Right lobe of liver (tissue), 6 donors: Measurements from ENCODE around the gene VSX2. TPM values are rescaled to one million over a fixed set of nuclear protein-coding genes. Genes with fewer than 3 reads are reported as not detected.

Experiments
- ATAC-seq, 4 donors: fragments of 200-7000 bp; cut with Tn5 transposase; one replicate each; pipeline ENCODE4 v1.9.1; 2020; ENCODE audit warnings: mild to moderate bottlenecking in 4 of 4, moderate library complexity in 4 of 4
- DNase-seq, 3 donors: peaks; one replicate each; pipeline ENCODE4 v3.0.0-alpha.2; 2020
- H3K27ac ChIP-seq, 3 donors: fragments of 200-600 bp; one replicate each; pipeline ENCODE4 v1.8.0; 2022
- H3K27me3 ChIP-seq, 2 donors: fragments of 200-600 bp; one replicate each; pipeline ENCODE4 v1.8.0; 2022
- H3K36me3 ChIP-seq, 4 donors: fragments of 200-600 bp; sonication (generic) in 1 of 4; one replicate each; pipeline versions ENCODE4 v1.5.1 to v1.8.0; 2017 to 2022; ENCODE audit warnings: control low read depth in 1 of 4
- H3K4me1 ChIP-seq, 4 donors: fragments of 200-600 bp; sonication (generic) in 1 of 4; one replicate each; pipeline versions ENCODE4 v1.5.1 to v1.8.0; 2017 to 2022; ENCODE audit warnings: control low read depth in 1 of 4
- H3K4me3 ChIP-seq, 3 donors: fragments of 200-600 bp; one replicate each; pipeline ENCODE4 v1.8.0; 2022
- H3K9me3 ChIP-seq, 4 donors: fragments of 200-600 bp; sonication (generic) in 1 of 4; one replicate each; pipeline versions ENCODE4 v1.5.1 to v1.8.0; 2017 to 2022; ENCODE audit warnings: control low read depth in 1 of 4
- POLR2A ChIP-seq: fragments of 450-650 bp; IDR thresholded peaks from one replicate; pipeline ENCODE4 v1.6.1; 2017; ENCODE audit warnings: antibody characterized with exemption, mild to moderate bottlenecking
- WGBS: methylation state at CpG from one replicate; pipeline ENCODE4 v1.1.6; 2018; ENCODE audit warnings: low coverage, low lambda C conversion rate; ENCODE audit not compliant: insufficient coverage; ENCODE audit errors: missing lambda C conversion rate; 5-methylcytosine and 5-hydroxymethylcytosine counted together
- intact Hi-C, 2 donors: fragments of 100-400 bp; cut with DNase I; formaldehyde crosslinking; loops; one replicate each; pipeline versions ENCODE4 v1.11.2 to v1.14.1; 2022
- total RNA-seq, 6 experiments: library from RNA; depleted of rRNA in 2 of 6; stranded (reverse); fragments of >200 nt in 2 of 6; fragmentation: NEBNext Ultra II Directional in 3 of 6; extraction: Animal tissue kit (Norgen Biotek cat#: 25700) in 3 of 6; gene quantifications; one replicate each; pipeline versions ENCODE4 v1.1.0 to v1.2.4, GENCODE V29; 2016 to 2023
- TF ChIP-seq, protein P1 (sequence below), 4 donors: fragments of 200-600 bp in 3 of 4; fragments of 450-650 bp in 1 of 4; IDR thresholded peaks; one replicate each; pipeline versions ENCODE4 v1.5.1 to v1.8.0; 2016 to 2022; ENCODE audit warnings: antibody characterized with exemption in 4 of 4, mild to moderate bottlenecking in 2 of 4
- donor health status: DM: no; HTN: yes; CAD: no.
- donor health status: DM: no; HTN: no; CAD: no.
- donor health status: DM: no; HTN: no; CAD: no.
- donor health status: DM: no; HTN: yes; CAD: no.
- donor health status: DM: no; HTN: yes; CAD: no.

VSX2 gene
- total RNA-seq, 6 experiments from 2014 or later = not detected

DNA sequence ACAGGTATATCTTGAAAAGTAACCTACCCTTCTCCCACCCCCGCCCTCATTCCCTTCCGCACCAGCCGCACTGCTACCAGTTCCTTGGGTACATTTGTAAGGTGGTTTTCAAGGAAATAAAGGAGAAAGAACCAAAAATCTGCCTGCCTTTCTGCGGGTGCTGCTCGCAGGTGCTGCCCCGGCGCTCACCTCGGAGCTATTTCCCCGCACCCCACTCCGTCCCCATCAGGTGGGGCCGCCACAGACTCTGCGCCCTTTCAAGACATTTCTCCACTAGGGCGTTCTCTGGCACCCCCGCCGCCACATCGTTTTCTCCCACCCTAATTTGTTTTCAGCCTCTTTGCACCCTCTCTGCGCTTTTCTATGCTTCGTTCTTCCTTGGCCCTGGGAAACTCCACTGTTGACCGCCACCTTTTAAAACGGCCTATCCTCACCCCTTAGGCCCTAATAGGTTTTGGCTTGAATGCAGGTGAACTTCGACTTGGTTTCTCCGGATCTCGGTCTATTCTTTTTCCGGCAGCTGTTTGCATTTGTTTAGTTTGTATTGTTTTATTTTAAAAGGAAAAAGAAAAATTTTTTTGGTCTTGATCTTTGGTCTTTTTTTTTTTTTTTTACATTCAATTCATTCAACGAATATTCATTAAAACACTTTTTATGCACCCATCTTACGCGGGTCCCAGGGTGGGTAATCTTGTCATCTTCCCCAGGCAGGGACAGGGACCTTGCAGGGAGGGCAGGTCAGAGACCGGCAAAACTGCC is 3.0 kb downstream of the VSX2 start:
- H3K4me3 ChIP-seq = no peak overlapping the region
- no peaks in the 10 kb centered on the region for H3K36me3 ChIP-seq
- no peak overlapping the region for H3K27ac ChIP-seq
- no peaks in the 10 kb centered on the region for H3K9me3 ChIP-seq
- ATAC-seq = no peak
- intact Hi-C loops = no loop called here
- H3K27me3 ChIP-seq = peaks cover 23 to 30% of the 10 kb centered on the region in 2 donors
- DNase-seq = no peak
- TF ChIP-seq, protein P1, sequence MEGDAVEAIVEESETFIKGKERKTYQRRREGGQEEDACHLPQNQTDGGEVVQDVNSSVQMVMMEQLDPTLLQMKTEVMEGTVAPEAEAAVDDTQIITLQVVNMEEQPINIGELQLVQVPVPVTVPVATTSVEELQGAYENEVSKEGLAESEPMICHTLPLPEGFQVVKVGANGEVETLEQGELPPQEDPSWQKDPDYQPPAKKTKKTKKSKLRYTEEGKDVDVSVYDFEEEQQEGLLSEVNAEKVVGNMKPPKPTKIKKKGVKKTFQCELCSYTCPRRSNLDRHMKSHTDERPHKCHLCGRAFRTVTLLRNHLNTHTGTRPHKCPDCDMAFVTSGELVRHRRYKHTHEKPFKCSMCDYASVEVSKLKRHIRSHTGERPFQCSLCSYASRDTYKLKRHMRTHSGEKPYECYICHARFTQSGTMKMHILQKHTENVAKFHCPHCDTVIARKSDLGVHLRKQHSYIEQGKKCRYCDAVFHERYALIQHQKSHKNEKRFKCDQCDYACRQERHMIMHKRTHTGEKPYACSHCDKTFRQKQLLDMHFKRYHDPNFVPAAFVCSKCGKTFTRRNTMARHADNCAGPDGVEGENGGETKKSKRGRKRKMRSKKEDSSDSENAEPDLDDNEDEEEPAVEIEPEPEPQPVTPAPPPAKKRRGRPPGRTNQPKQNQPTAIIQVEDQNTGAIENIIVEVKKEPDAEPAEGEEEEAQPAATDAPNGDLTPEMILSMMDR (IDR thresholded peaks at IDR 0.05) = no peak
- H3K4me1 ChIP-seq = peaks cover 0 to 23% (median 9%) of the 10 kb centered on the region in 4 donors
- 8% methylated on average over 28 of the region's 28 CpGs for WGBS

DNA sequence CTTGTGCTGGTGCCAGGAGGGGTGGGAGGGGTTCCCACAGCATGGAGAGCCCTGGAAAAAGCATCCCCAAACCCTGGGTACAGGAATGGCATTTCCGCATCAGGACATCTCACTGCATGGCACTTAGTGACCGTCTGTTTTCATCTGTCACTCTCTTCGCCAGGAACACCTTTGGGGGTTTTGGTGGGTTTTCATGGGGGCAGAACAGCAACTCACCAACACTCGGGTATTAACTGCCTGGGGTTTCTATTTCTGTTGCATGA is 3.5 kb downstream of the VSX2 start:
- H3K27me3 ChIP-seq = peaks cover 23 to 30% of the 10 kb centered on the region in 2 donors
- intact Hi-C loops = no loop called here
- DNase-seq = no peak
- H3K27ac ChIP-seq = no peak overlapping the region
- H3K36me3 ChIP-seq = no peaks in the 10 kb centered on the region
- no peak for TF ChIP-seq POLR2A
- TF ChIP-seq, protein P1 (IDR thresholded peaks at IDR 0.05) = no peak
- no peak for ATAC-seq
- peaks cover 0 to 23% (median 9%) of the 10 kb centered on the region in 4 donors for H3K4me1 ChIP-seq
- no peak overlapping the region for H3K4me3 ChIP-seq
- no peaks in the 10 kb centered on the region for H3K9me3 ChIP-seq
- 34% methylated on average over 4 of the region's 4 CpGs for WGBS

DNA sequence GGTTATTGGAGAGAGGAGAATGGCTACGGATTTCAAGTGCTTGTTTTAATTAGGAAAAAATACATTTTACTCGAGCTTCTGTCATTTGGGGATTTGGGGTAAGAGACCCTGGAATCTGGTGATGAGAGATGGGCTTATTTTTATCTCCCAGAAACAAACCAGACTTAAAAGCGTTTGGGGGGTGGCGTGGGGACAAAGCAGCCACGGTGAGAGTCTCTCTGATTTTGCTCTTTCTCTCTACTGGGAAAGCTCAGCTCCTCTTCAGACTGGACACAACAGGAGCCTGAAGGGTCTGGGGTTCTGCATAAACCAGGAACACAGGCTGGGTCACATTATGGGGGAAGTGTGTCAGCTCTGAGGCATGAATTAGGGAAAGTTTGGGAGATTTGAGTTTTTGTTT is 3.8 kb downstream of the VSX2 start:
- H3K9me3 ChIP-seq = no peaks in the 10 kb centered on the region
- peaks cover 23 to 30% of the 10 kb centered on the region in 2 donors for H3K27me3 ChIP-seq
- 25% methylated on average over 5 of the region's 5 CpGs for WGBS
- H3K36me3 ChIP-seq = no peaks in the 10 kb centered on the region
- no peak for DNase-seq
- no peak overlapping the region for H3K27ac ChIP-seq
- H3K4me3 ChIP-seq = no peak overlapping the region
- intact Hi-C loops = no loop called here
- H3K4me1 ChIP-seq = peaks cover 0 to 23% (median 9%) of the 10 kb centered on the region in 4 donors
- TF ChIP-seq, protein P1 (IDR thresholded peaks at IDR 0.05) = no peak
- no peak for TF ChIP-seq POLR2A
- ATAC-seq = no peak

DNA sequence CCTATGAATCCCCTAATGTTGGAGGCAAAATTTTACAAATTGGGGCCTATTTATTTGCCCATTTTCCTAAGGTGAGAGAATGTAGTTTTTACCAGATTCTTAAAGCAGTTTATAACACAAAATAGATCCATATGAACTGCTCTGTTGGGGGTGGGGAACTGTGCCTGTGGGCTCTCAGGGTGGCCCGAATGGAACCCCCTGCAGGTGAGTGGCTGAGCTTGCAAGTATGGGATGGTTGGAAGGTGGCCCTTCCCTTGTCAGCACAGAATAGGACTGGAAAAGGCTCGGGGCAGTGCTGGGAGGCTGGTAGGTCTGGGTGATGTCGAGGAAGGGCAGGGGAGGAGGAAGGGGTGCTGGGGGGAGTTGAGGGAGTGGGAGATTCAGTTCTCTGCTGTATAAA is 4.9 kb downstream of the VSX2 start:
- no peak overlapping the region for H3K27ac ChIP-seq
- no peaks in the 10 kb centered on the region for H3K9me3 ChIP-seq
- ATAC-seq = no peak
- DNase-seq = no peak
- no peaks in the 10 kb centered on the region for H3K36me3 ChIP-seq
- H3K27me3 ChIP-seq = peaks cover 21 to 30% of the 10 kb centered on the region in 2 donors
- H3K4me3 ChIP-seq = no peak overlapping the region
- H3K4me1 ChIP-seq = peaks cover 0 to 23% (median 9%) of the 10 kb centered on the region in 4 donors
- 15% methylated on average over 1 of the region's 3 CpGs for WGBS
- no peak for TF ChIP-seq POLR2A
- TF ChIP-seq, protein P1 (IDR thresholded peaks at IDR 0.05) = no peak
- intact Hi-C loops = no loop called here
